ENCODE results near the gene PEX3. TPM values are rescaled to one million over a fixed set of nuclear protein-coding genes. Genes with fewer than 3 reads are reported as not detected.

Gene PEX3
- total RNA-seq, 1 experiment from 2014 or later = 13.5 TPM

GRCh38 chr6:143482593-143482992 is 32.0 kb downstream of the PEX3 start:
- DNase-seq (ENCODE audit: low spot score) (no peak), ATAC-seq (no peak)
- Mint-ChIP-seq H3K4me3 (no peak overlapping the region), H3K4me1 (no peaks in the 10 kb centered on the region), H3K9me3 (no peaks in the 10 kb centered on the region), H3K27ac (no peak overlapping the region), H3K27me3 (ENCODE audit: low read depth) (no peaks in the 10 kb centered on the region), H3K36me3 (no peaks in the 10 kb centered on the region)
- ChIA-PET CTCF (no interaction called here), POLR2A (no interaction called here)
- TF ChIP-seq ZNF263 (CRISPR knock-in tag; IDR thresholded peaks at IDR 0.05; ENCODE audit: low read depth) (no peak), USF2 (CRISPR knock-in tag; IDR thresholded peaks at IDR 0.05) (no peak), MLX (CRISPR knock-in tag; IDR thresholded peaks at IDR 0.05) (no peak), HMGA2 (CRISPR knock-in tag; IDR thresholded peaks at IDR 0.05) (no peak), MAX (CRISPR knock-in tag; IDR thresholded peaks at IDR 0.05) (no peak), ESRRA (CRISPR knock-in tag; IDR thresholded peaks at IDR 0.05; ENCODE audit: borderline replicate concordance) (no peak), PRRX2 (CRISPR knock-in tag; IDR thresholded peaks at IDR 0.05) (no peak), E2F4 (CRISPR knock-in tag; IDR thresholded peaks at IDR 0.05; ENCODE audit: borderline replicate concordance, low read depth) (no peak), CTCF (IDR thresholded peaks at IDR 0.05) (no peak), MYBL2 (CRISPR knock-in tag; IDR thresholded peaks at IDR 0.05) (no peak), ZNF396 (CRISPR knock-in tag; IDR thresholded peaks at IDR 0.05; ENCODE audit: borderline replicate concordance) (no peak), ZBTB43 (CRISPR knock-in tag; IDR thresholded peaks at IDR 0.05) (no peak), TCF7 (CRISPR knock-in tag; IDR thresholded peaks at IDR 0.05; ENCODE audit: low read depth) (no peak)
- TF ChIP-seq, protein P1, sequence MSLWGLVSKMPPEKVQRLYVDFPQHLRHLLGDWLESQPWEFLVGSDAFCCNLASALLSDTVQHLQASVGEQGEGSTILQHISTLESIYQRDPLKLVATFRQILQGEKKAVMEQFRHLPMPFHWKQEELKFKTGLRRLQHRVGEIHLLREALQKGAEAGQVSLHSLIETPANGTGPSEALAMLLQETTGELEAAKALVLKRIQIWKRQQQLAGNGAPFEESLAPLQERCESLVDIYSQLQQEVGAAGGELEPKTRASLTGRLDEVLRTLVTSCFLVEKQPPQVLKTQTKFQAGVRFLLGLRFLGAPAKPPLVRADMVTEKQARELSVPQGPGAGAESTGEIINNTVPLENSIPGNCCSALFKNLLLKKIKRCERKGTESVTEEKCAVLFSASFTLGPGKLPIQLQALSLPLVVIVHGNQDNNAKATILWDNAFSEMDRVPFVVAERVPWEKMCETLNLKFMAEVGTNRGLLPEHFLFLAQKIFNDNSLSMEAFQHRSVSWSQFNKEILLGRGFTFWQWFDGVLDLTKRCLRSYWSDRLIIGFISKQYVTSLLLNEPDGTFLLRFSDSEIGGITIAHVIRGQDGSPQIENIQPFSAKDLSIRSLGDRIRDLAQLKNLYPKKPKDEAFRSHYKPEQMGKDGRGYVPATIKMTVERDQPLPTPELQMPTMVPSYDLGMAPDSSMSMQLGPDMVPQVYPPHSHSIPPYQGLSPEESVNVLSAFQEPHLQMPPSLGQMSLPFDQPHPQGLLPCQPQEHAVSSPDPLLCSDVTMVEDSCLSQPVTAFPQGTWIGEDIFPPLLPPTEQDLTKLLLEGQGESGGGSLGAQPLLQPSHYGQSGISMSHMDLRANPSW (CRISPR knock-in tag; conservative IDR thresholded peaks at IDR 0.05; ENCODE audit: low read depth) = no peak
- TF ChIP-seq, protein P2, sequence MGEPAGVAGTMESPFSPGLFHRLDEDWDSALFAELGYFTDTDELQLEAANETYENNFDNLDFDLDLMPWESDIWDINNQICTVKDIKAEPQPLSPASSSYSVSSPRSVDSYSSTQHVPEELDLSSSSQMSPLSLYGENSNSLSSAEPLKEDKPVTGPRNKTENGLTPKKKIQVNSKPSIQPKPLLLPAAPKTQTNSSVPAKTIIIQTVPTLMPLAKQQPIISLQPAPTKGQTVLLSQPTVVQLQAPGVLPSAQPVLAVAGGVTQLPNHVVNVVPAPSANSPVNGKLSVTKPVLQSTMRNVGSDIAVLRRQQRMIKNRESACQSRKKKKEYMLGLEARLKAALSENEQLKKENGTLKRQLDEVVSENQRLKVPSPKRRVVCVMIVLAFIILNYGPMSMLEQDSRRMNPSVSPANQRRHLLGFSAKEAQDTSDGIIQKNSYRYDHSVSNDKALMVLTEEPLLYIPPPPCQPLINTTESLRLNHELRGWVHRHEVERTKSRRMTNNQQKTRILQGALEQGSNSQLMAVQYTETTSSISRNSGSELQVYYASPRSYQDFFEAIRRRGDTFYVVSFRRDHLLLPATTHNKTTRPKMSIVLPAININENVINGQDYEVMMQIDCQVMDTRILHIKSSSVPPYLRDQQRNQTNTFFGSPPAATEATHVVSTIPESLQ (CRISPR knock-in tag; IDR thresholded peaks at IDR 0.05) = no peak
- TF ChIP-seq, protein P3, sequence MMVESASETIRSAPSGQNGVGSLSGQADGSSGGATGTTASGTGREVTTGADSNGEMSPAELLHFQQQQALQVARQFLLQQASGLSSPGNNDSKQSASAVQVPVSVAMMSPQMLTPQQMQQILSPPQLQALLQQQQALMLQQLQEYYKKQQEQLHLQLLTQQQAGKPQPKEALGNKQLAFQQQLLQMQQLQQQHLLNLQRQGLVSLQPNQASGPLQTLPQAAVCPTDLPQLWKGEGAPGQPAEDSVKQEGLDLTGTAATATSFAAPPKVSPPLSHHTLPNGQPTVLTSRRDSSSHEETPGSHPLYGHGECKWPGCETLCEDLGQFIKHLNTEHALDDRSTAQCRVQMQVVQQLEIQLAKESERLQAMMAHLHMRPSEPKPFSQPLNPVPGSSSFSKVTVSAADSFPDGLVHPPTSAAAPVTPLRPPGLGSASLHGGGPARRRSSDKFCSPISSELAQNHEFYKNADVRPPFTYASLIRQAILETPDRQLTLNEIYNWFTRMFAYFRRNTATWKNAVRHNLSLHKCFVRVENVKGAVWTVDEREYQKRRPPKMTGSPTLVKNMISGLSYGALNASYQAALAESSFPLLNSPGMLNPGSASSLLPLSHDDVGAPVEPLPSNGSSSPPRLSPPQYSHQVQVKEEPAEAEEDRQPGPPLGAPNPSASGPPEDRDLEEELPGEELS (CRISPR knock-in tag; IDR thresholded peaks at IDR 0.05) = no peak

Data from WTC11 (cell line).